ENCODE results near the gene RAD23B. TPM values are rescaled to one million over a fixed set of nuclear protein-coding genes. Genes with fewer than 3 reads are reported as not detected.

Gene RAD23B
- 100 to 1,000 TPM in 1 of 2 donors, 10 to 100 TPM in 1; 96.4 to 124 TPM for total RNA-seq

DNA sequence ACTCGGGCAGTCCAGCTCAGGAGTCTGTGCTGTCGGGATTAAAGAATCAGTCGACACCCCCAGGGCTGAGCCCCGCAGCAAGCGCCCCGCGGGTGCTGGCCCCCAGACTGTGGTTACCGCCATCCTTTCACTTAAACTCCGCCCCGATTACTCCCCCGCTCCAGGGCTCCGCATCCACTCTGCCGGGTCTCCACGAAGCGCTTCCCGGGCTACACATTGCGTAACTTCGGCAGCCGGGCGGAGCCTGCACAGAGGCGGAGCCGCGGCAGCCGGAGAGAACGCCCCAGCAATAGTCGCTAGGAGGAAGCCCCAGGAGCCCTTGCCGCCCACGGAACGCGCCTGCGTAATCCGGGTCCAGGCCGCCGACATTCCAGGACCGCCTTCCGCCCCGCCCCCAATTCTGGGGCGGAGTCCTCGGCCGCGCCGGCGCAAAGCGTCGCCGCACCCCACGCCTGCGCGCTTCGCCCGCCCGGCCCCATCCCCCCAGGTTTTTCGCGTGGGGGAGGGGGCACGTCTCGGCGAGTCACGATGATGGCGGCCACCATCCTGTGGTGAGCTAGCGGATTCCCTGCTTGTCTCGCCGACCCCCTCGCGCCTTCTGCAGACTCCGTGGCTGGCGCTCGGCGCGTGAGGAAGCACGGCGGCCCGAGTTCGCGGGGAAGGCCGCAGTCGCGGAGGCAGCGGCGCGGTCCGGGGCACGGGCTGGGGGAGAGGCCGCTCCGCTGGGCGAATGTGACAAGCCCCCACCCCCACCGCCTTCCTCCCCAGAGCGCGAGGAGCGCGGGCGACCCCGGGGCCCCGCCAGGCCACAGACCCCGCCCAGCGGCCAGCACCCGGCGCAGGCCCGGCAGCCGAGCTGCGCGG, at the start of gene RAD23B:
Gene RAD23B (plus strand): TSS at position 521 of the 864 bp plus-strand sequence. CDS start 351 bp downstream, outside the sequence.

Other genes with a start within 250 kb of the RAD23B start
- gene KLF4, start 206.5 kb downstream of the RAD23B start, total RNA-seq = 1 to 10 TPM; 1.7 to 2.3 TPM

All from melanocyte of skin (primary cell).